GM12878 (cell line): ENCODE measurements around the gene WNT9A. TPM values are rescaled to one million over a fixed set of nuclear protein-coding genes. Genes with fewer than 3 reads are reported as not detected.

Experiments used
- ATAC-seq: fragments of 200-7000 bp; cut with Tn5 transposase; 3 replicates; pipeline ENCODE4 v1.9.1; 2020; ENCODE audit warnings: mild to moderate bottlenecking, moderate library complexity
- BruUV-seq: library from RNA; stranded (reverse); fragments of 400-500 nt; replicated peaks from 2 replicates; lab custom pipeline; 2021; lab: Mats Ljungman, UMichigan
- CTCF ChIA-PET: fragments of 300-600 bp; sonication (Branson Sonifier 250); formaldehyde crosslinking; extraction: SDS; loops from one replicate; lab custom pipeline; 2021; ENCODE audit warnings: inconsistent platforms; lab: Yijun Ruan, JAX
- POLR2A ChIA-PET: fragments of 350-600 bp; formaldehyde crosslinking; extraction: SDS; loops from one replicate; lab custom pipeline; 2021; ENCODE audit warnings: inconsistent platforms; lab: Charles Lee
- RAD21 ChIA-PET: fragments of 300-600 bp; sonication (Branson Sonifier 250); formaldehyde crosslinking; loops from one replicate; lab custom pipeline; 2023; ENCODE audit warnings: antibody characterized with exemption; ENCODE audit not compliant: unreplicated experiment; lab: Charles Lee
- SMC1A ChIA-PET: fragments of 300-600 bp; sonication (Branson Sonifier 250); formaldehyde crosslinking; loops from one replicate; lab custom pipeline; 2023; ENCODE audit not compliant: unreplicated experiment, uncharacterized antibody; lab: Charles Lee
- DNase-seq: peaks from one replicate; pipeline ENCODE4 v3.0.0-alpha.2; 2011; ENCODE audit warnings: low read depth, low spot score
- FAIRE-seq: peaks from 3 replicates; lab custom pipeline; 2011; peaks lifted over from hg19 to GRCh38; lab: Jason Lieb, UNC
- H2AFZ ChIP-seq: 2 replicates; pipeline ENCODE4 v1.6.0; 2011; ENCODE audit warnings: low read depth, low read length, control low read depth; ENCODE audit not compliant: control insufficient read depth
- H3K27ac ChIP-seq: 2 replicates; pipeline ENCODE4 v1.5.1; 2011; ENCODE audit warnings: control low read depth; ENCODE audit not compliant: control insufficient read depth, insufficient read depth
- H3K27me3 ChIP-seq, 2 experiments: replicated peaks in 1 of 2; 2 replicates each; pipeline versions ENCODE4 v1.6.0 to v1.6.1; 2011; ENCODE audit warnings: low read length in 1 of 2; ENCODE audit not compliant: control insufficient read depth in 2 of 2, insufficient read depth in 2 of 2
- H3K36me3 ChIP-seq, 2 experiments: 2 replicates each; pipeline ENCODE4 v1.5.1; 2011; ENCODE audit warnings: low read length in 1 of 2; ENCODE audit not compliant: control insufficient read depth in 2 of 2, insufficient read depth in 2 of 2
- H3K4me1 ChIP-seq: 2 replicates; pipeline ENCODE4 v1.6.1; 2011; ENCODE audit warnings: mild to moderate bottlenecking, low read length, moderate library complexity, mixed read lengths; ENCODE audit not compliant: control insufficient read depth, insufficient read depth
- H3K4me2 ChIP-seq: 2 replicates; pipeline ENCODE4 v1.6.0; 2011; ENCODE audit warnings: control low read depth; ENCODE audit not compliant: control insufficient read depth, insufficient read depth
- H3K4me3 ChIP-seq: fragments of 200-600 bp; sonication (generic); 2 replicates; pipeline ENCODE4 v1.5.1; 2016
- H3K79me2 ChIP-seq: 2 replicates; pipeline ENCODE4 v1.6.0; 2011; ENCODE audit warnings: low read length; ENCODE audit not compliant: control insufficient read depth, insufficient read depth
- H3K9ac ChIP-seq: 2 replicates; pipeline ENCODE4 v1.8.0; 2011; ENCODE audit warnings: low read length, control low read depth, mixed read lengths; ENCODE audit not compliant: control insufficient read depth, insufficient read depth
- H3K9me3 ChIP-seq: replicated peaks from 3 replicates; pipeline ENCODE4 v1.5.1; 2011; ENCODE audit warnings: mild to moderate bottlenecking, low read length; ENCODE audit not compliant: control insufficient read depth, insufficient read depth
- H4K20me1 ChIP-seq: 2 replicates; pipeline ENCODE4 v1.6.0; 2011; ENCODE audit not compliant: control insufficient read depth, insufficient read depth
- CHD1 ChIP-seq: IDR thresholded peaks from 2 replicates; pipeline ENCODE4 v1.6.1; 2012; ENCODE audit warnings: low read depth, low read length, improper control_type of control experiment
- E2F8 ChIP-seq: fragments of 450-650 bp; IDR thresholded peaks from 2 replicates; pipeline ENCODE4 v1.6.1; 2018; ENCODE audit warnings: mild to moderate bottlenecking, low read depth, moderate library complexity; ENCODE audit not compliant: partially characterized antibody
- MYB ChIP-seq: fragments of 150-350 bp; IDR thresholded peaks from 2 replicates; pipeline ENCODE4 v1.6.1; 2014; ENCODE audit warnings: mild to moderate bottlenecking, low read depth, low read length, borderline replicate concordance
- RELA ChIP-seq: fragments of 450-650 bp; IDR thresholded peaks from 2 replicates; pipeline ENCODE4 v1.8.0; 2014; ENCODE audit warnings: borderline replicate concordance; ENCODE audit not compliant: partially characterized antibody
- WGBS: methylation state at CpG from one replicate; pipeline ENCODE4 v1.1.6; 2016; ENCODE audit warnings: low lambda C conversion rate; ENCODE audit not compliant: insufficient replicate concordance, insufficient coverage; ENCODE audit errors: missing lambda C conversion rate; 5-methylcytosine and 5-hydroxymethylcytosine counted together
- in situ Hi-C: fragments of 300-500 bp; cut with MboI; formaldehyde crosslinking; loops from 9 replicates; pipeline ENCODE4 v1.14.3; 2018; ENCODE audit warnings: mixed read lengths
- intact Hi-C: fragments of 100-400 bp; cut with micrococcal nuclease; formaldehyde crosslinking; loops from one replicate; pipeline ENCODE4 v1.14.2; 2022; ENCODE audit not compliant: unreplicated experiment
- polyA plus RNA-seq, 11 experiments: library from polyadenylated mRNA; depleted of rRNA in 4 of 11; unstranded in 6 of 11; stranded (reverse) in 5 of 11; fragments of >200 nt; fragmentation: Nextera tagmentation in 4 of 11; fragmentation: Illumina TruSeq in 1 of 11; extraction: Ambion mirVana in 4 of 11; extraction: Trizol in 1 of 11; gene quantifications; 1 replicate in 1 of 11; 2 replicates in 10 of 11; pipeline versions ENCODE4 v1.2.1 to v1.2.3, GENCODE V29; 2011 to 2016; ENCODE audit warnings: inconsistent platforms in 2 of 11, missing spikeins in 2 of 11, low read depth in 1 of 11
- total RNA-seq, 4 experiments: library from RNA; depleted of rRNA in 3 of 4; stranded (reverse); fragments of >200 nt in 3 of 4; fragmentation: Illumina TruSeq in 1 of 4; extraction: Trizol in 1 of 4; gene quantifications; 2 replicates each; pipeline versions ENCODE4 v1.2.1 to v1.2.3, GENCODE V29; 2013 to 2021

The WNT9A gene
- total and polyA plus RNA-seq, 10 of the 15 experiments (the other 5 are each of a cell fraction or from before 2014, with no cell fraction given) = not detected

- Histone ChIP-seq H2AFZ (no peak overlapping the region), H3K4me1 (no peaks in the 10 kb centered on the region)
- SMC1A ChIA-PET = no interaction called here
Observed at GRCh38 chr1:227891223-227891954, 56.3 kb downstream of the WNT9A start.

More at GRCh38 chr1:227891223-227891954, 56.3 kb downstream of the WNT9A start:
- H3K9me3 ChIP-seq = no peaks in the 10 kb centered on the region
- ChIA-PET CTCF (no interaction called here), RAD21 (no interaction called here), POLR2A (no interaction called here)
- no peak overlapping the region for H3K4me2 ChIP-seq
- no peak for FAIRE-seq
- ATAC-seq = no peak
- in situ Hi-C loops = no loop called here
- no peaks in the 10 kb centered on the region for H4K20me1 ChIP-seq
- DNase-seq = no peak
- intact Hi-C loops = no loop called here
- H3K9ac ChIP-seq = no peak overlapping the region
- H3K4me3 ChIP-seq = no peak overlapping the region
- no peaks in the 10 kb centered on the region for H3K36me3 ChIP-seq
- no peaks in the 10 kb centered on the region for H3K27me3 ChIP-seq
- 39% methylated on average over 18 of the region's 19 CpGs for WGBS
- H3K27ac ChIP-seq = no peak overlapping the region
- TF ChIP-seq RELA (no peak), E2F8 (no peak), MYB (no peak), CHD1 (no peak)
- BruUV-seq = no TSS peak
- no peaks in the 10 kb centered on the region for H3K79me2 ChIP-seq
